HCT116 (cell line): ENCODE results near the gene LRRC3B. TPM values are rescaled to one million over a fixed set of nuclear protein-coding genes. Genes with fewer than 3 reads are reported as not detected.

Source experiments
- ATAC-seq: fragments of 200-7000 bp; cut with Tn5 transposase; 2 replicates; pipeline ENCODE4 v1.9.1; 2020; ENCODE audit warnings: mild to moderate bottlenecking, moderate library complexity
- BruUV-seq: library from RNA; stranded (reverse); fragments of 400-500 nt; replicated peaks from 2 replicates; lab custom pipeline; 2021; lab: Mats Ljungman, UMichigan
- CTCF ChIA-PET: fragments of 300-600 bp; sonication (Branson Sonifier 250); formaldehyde crosslinking; loops from one replicate; lab custom pipeline; 2021; ENCODE audit warnings: antibody characterized with exemption; lab: Charles Lee
- POLR2A ChIA-PET: fragments of 300-600, 350-600 bp; sonication (Branson Sonifier 250); formaldehyde crosslinking; loops from one replicate; lab custom pipeline; 2021; ENCODE audit warnings: antibody characterized with exemption; lab: Charles Lee
- RAD21 ChIA-PET, 2 experiments: fragments of 300-600 bp; sonication (Branson Sonifier 250); formaldehyde crosslinking; loops; one replicate each; lab custom pipeline; 2023; ENCODE audit warnings: low total read pairs in 2 of 2; ENCODE audit not compliant: uncharacterized antibody in 2 of 2, unreplicated experiment in 2 of 2, low non-redundant PET in 1 of 2; lab: Charles Lee
- DNase-seq: peaks from one replicate; pipeline ENCODE4 v3.0.0-alpha.2; 2010; ENCODE audit warnings: low read depth, low spot score
- H2AFZ ChIP-seq: fragments of 200-600 bp; shearing (Covaris generic), sonication (generic); 2 replicates; pipeline ENCODE4 v1.6.1; 2017; ENCODE audit warnings: low read depth, mixed run types, mixed read lengths, antibody characterized with exemption, low read length; ENCODE audit not compliant: poor library complexity, severe bottlenecking
- H3K27ac ChIP-seq: 2 replicates; pipeline ENCODE4 v1.5.1; 2012; ENCODE audit warnings: low read depth, low read length
- H3K27me3 ChIP-seq: fragments of 200-600 bp; sonication (generic); 2 replicates; pipeline ENCODE4 v1.6.1; 2016; ENCODE audit warnings: mixed run types, low read length, mixed read lengths; ENCODE audit not compliant: insufficient read depth
- H3K36me3 ChIP-seq, 2 experiments: fragments of 200-500 bp in 1 of 2; fragments of 200-600 bp in 1 of 2; sonication (Bioruptor generic) in 1 of 2; sonication (generic) in 1 of 2; 2 replicates each; pipeline versions ENCODE4 v1.5.1 to v1.6.1; 2014 to 2016; ENCODE audit warnings: low read length in 2 of 2, inconsistent platforms in 1 of 2, mixed read lengths in 1 of 2, mixed run types in 1 of 2; ENCODE audit not compliant: insufficient read depth in 2 of 2, control insufficient read depth in 1 of 2
- H3K4me1 ChIP-seq, 2 experiments: fragments of 200-600 bp in 1 of 2; sonication (generic) in 1 of 2; 2 replicates each; pipeline versions ENCODE4 v1.5.1 to v1.6.1; 2012 to 2017; ENCODE audit warnings: low read length in 2 of 2, inconsistent platforms in 1 of 2, mild to moderate bottlenecking in 1 of 2, mixed read lengths in 1 of 2, mixed run types in 1 of 2, moderate library complexity in 1 of 2; ENCODE audit not compliant: insufficient read depth in 2 of 2, control insufficient read depth in 1 of 2
- H3K4me2 ChIP-seq: fragments of 200-600 bp; sonication (generic); 2 replicates; pipeline ENCODE4 v1.6.1; 2017; ENCODE audit warnings: mixed run types, low read length, mixed read lengths
- H3K4me3 ChIP-seq, 2 experiments: fragments of 200-600 bp in 1 of 2; sonication (generic) in 1 of 2; replicated peaks in 1 of 2; 2 replicates each; pipeline ENCODE4 v1.5.1; 2011 to 2016; ENCODE audit warnings: low read length in 2 of 2, control low read depth in 1 of 2, low read depth in 1 of 2, mild to moderate bottlenecking in 1 of 2, mixed read lengths in 1 of 2, mixed run types in 1 of 2
- H3K79me2 ChIP-seq: fragments of 200-600 bp; sonication (generic); 2 replicates; pipeline ENCODE4 v1.6.1; 2017; ENCODE audit warnings: mild to moderate bottlenecking, mixed run types, low read length, moderate library complexity, mixed read lengths; ENCODE audit not compliant: insufficient read depth
- H3K9ac ChIP-seq: fragments of 200-600 bp; sonication (generic); 2 replicates; pipeline ENCODE4 v1.6.1; 2016; ENCODE audit warnings: low read length, mixed read lengths
- H3K9me2 ChIP-seq: fragments of 200-600 bp; sonication (generic), shearing (Covaris generic); 2 replicates; pipeline ENCODE4 v1.6.1; 2017; ENCODE audit warnings: mixed run types, mild to moderate bottlenecking, moderate library complexity; ENCODE audit not compliant: insufficient read depth
- H3K9me3 ChIP-seq, 2 experiments: fragments of 200-500 bp in 1 of 2; fragments of 200-600 bp in 1 of 2; sonication (Bioruptor generic) in 1 of 2; sonication (generic) in 1 of 2; 2 replicates each; pipeline ENCODE4 v1.6.1; 2014 to 2017; ENCODE audit warnings: low read length in 2 of 2, mixed read lengths in 2 of 2, inconsistent platforms in 1 of 2, low read depth in 1 of 2, mild to moderate bottlenecking in 1 of 2, mixed run types in 1 of 2, moderate library complexity in 1 of 2; ENCODE audit not compliant: control insufficient read depth in 1 of 2, insufficient read depth in 1 of 2
- H4K20me1 ChIP-seq: fragments of 200-600 bp; sonication (generic), shearing (Covaris generic); 2 replicates; pipeline ENCODE4 v1.6.1; 2017; ENCODE audit warnings: mixed run types, mild to moderate bottlenecking, moderate library complexity; ENCODE audit not compliant: insufficient read depth
- EZH2 ChIP-seq: fragments of 200-600 bp; sonication (generic); IDR thresholded peaks from 2 replicates; pipeline ENCODE4 v1.6.1; 2017; ENCODE audit warnings: antibody characterized with exemption, mixed run types
- FOSL1 ChIP-seq: IDR thresholded peaks from 2 replicates; pipeline ENCODE4 v1.6.1; 2012; ENCODE audit warnings: low read depth
- JUND ChIP-seq: IDR thresholded peaks from 2 replicates; pipeline ENCODE4 v1.6.1; 2012
- POLR2A ChIP-seq: IDR thresholded peaks from 2 replicates; pipeline ENCODE4 v1.7.0; 2011; ENCODE audit warnings: borderline replicate concordance; ENCODE audit not compliant: insufficient read depth, insufficient read length; ENCODE audit errors: extremely low read depth
- POLR2AphosphoS5 ChIP-seq: IDR thresholded peaks from 2 replicates; pipeline ENCODE4 v1.6.1; 2011; ENCODE audit warnings: mild to moderate bottlenecking, low read depth, low read length, moderate library complexity
- RAD21 ChIP-seq: IDR thresholded peaks from 2 replicates; pipeline ENCODE4 v1.6.1; 2012; ENCODE audit warnings: low read depth, mild to moderate bottlenecking
- SIN3A ChIP-seq: IDR thresholded peaks from 2 replicates; pipeline ENCODE4 v1.6.1; 2012; ENCODE audit warnings: low read depth
- TCF7L2 ChIP-seq: IDR thresholded peaks from 2 replicates; pipeline ENCODE4 v1.7.0; 2011; ENCODE audit warnings: borderline replicate concordance, inconsistent platforms; ENCODE audit not compliant: insufficient read depth, insufficient read length; ENCODE audit errors: extremely low read depth
- ZFX ChIP-seq: fragments of 450-650 bp; IDR thresholded peaks from 2 replicates; pipeline ENCODE4 v1.6.1; 2017
- intact Hi-C: fragments of 100-400 bp; cut with micrococcal nuclease; formaldehyde crosslinking; loops from 2 replicates; pipeline ENCODE4 v1.10.0; 2022
- total RNA-seq: library from RNA; stranded (reverse); gene quantifications from one replicate; pipeline ENCODE4 v1.2.1, GENCODE V29; 2021; ENCODE audit not compliant: unreplicated experiment
- TF ChIP-seq, protein P1 (sequence below), 3 experiments: fragments of 200-600 bp in 1 of 3; sonication (generic) in 1 of 3; IDR thresholded peaks in 2 of 3; conservative IDR thresholded peaks in 1 of 3; 2 replicates each; pipeline ENCODE4 v1.5.1; 2012 to 2017; ENCODE audit warnings: low read depth in 2 of 3, low read length in 2 of 3, antibody characterized with exemption in 1 of 3, borderline replicate concordance in 1 of 3, control low read depth in 1 of 3, mild to moderate bottlenecking in 1 of 3, mixed read lengths in 1 of 3, mixed run types in 1 of 3, moderate library complexity in 1 of 3; ENCODE audit not compliant: insufficient read depth in 1 of 3

The LRRC3B gene
- total RNA-seq, 1 experiment from 2014 or later = not detected

DNA sequence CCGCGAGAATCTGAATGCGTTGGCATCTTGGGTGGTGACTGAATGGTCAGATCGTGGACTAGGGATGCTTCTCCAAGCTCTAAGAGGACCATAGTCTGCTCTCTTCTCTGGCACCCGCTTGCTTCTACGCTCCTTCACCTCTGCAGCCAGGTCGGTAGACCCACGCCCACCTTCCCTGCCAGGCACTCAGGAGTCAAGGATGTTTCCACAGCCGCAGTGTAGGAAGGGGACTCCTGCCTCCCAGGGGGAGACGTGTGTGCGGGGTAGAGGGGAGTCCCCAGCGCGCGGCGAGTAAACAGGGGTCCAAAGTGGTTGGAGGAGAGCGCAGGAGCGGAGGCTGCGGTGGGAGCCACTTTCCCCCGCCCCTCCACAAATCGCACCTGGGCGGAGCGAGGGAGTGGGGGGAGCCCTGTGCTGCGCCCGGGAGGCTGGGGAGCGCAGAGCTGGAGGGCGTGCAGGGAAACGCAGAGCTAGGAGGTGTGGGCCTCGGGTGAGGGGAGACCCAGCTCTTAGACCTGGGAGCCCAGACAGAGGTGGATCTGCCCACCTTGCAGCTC, 1.7 kb downstream of the LRRC3B start:
- Histone ChIP-seq H3K79me2 (no peaks in the 10 kb centered on the region), H4K20me1 (no peaks in the 10 kb centered on the region), H2AFZ (no peak overlapping the region), H3K9me3 (peaks cover 0 to 2% of the 10 kb centered on the region in 2 experiments; a peak in 1 of 4 replicates), H3K4me1 (no peaks in the 10 kb centered on the region), H3K4me3 (no peak overlapping the region), H3K9ac (no peak overlapping the region), H3K4me2 (no peak overlapping the region), H3K27me3 (no peaks in the 10 kb centered on the region), H3K27ac (no peak overlapping the region), H3K9me2 (no peaks in the 10 kb centered on the region), H3K36me3 (no peaks in the 10 kb centered on the region)
- BruUV-seq = no TSS peak
- DNase-seq (no peak), ATAC-seq (no peak)
- CTCF ChIA-PET = no interaction called here
- POLR2A ChIA-PET = no interaction called here
- RAD21 ChIA-PET = no interaction called here
- TF ChIP-seq TCF7L2 = no peak
- TF ChIP-seq, protein P1, sequence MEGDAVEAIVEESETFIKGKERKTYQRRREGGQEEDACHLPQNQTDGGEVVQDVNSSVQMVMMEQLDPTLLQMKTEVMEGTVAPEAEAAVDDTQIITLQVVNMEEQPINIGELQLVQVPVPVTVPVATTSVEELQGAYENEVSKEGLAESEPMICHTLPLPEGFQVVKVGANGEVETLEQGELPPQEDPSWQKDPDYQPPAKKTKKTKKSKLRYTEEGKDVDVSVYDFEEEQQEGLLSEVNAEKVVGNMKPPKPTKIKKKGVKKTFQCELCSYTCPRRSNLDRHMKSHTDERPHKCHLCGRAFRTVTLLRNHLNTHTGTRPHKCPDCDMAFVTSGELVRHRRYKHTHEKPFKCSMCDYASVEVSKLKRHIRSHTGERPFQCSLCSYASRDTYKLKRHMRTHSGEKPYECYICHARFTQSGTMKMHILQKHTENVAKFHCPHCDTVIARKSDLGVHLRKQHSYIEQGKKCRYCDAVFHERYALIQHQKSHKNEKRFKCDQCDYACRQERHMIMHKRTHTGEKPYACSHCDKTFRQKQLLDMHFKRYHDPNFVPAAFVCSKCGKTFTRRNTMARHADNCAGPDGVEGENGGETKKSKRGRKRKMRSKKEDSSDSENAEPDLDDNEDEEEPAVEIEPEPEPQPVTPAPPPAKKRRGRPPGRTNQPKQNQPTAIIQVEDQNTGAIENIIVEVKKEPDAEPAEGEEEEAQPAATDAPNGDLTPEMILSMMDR (IDR thresholded peaks at IDR 0.05 in 2 of 3, conservative IDR thresholded peaks at IDR 0.05 in 1 of 3; ENCODE audit: borderline replicate concordance in 1 of 3, insufficient read depth in 1 of 3, low read depth in 2 of 3, low read length in 2 of 3) = no peak
- intact Hi-C loops = no loop called here

DNA sequence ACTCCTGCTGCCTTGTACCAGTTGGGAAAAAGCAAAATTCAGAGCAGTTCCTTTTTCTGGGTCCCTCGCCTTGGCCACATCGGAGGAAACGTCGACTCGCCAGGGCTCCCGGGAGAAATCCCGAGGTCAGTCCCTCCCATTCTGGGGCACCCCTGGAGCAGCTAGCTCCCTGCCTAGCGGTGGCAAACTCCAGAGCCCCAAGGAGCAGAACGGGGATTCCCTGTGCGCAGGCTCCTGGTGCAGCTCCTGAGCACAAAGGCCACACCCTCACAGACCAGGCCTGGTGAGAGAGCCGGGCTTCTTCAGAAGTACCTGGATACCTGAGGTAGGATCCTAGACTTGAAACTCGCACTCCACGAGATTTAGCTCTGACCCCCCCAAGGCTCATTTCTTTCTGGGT, 2.6 kb downstream of the LRRC3B start:
- DNase-seq = no peak
- Histone ChIP-seq H3K9me3 (peaks cover 0 to 2% of the 10 kb centered on the region in 2 experiments; a peak in 1 of 4 replicates), H4K20me1 (no peaks in the 10 kb centered on the region), H3K9ac (no peak overlapping the region), H3K27me3 (no peaks in the 10 kb centered on the region), H3K27ac (no peak overlapping the region), H3K4me3 (no peak overlapping the region), H3K79me2 (no peaks in the 10 kb centered on the region), H2AFZ (no peak overlapping the region), H3K36me3 (no peaks in the 10 kb centered on the region), H3K9me2 (no peaks in the 10 kb centered on the region), H3K4me1 (no peaks in the 10 kb centered on the region), H3K4me2 (no peak overlapping the region)
- no peak for ATAC-seq
- BruUV-seq = no TSS peak
- TF ChIP-seq POLR2A (no peak), SIN3A (no peak), POLR2AphosphoS5 (no peak), RAD21 (no peak), EZH2 (no peak), JUND (no peak), FOSL1 (no peak), ZFX (no peak)
- TF ChIP-seq, protein P1 (IDR thresholded peaks at IDR 0.05 in 2 of 3, conservative IDR thresholded peaks at IDR 0.05 in 1 of 3; ENCODE audit: borderline replicate concordance in 1 of 3, insufficient read depth in 1 of 3, low read depth in 2 of 3, low read length in 2 of 3) = no peak
- intact Hi-C loops = no loop called here
- ChIA-PET RAD21 (no interaction called here), CTCF (no interaction called here), POLR2A (no interaction called here)
